GM18951 (cell line): ENCODE results near the gene SKA2.
"Not testable (repeated sequence)": the region's sequence is repeated elsewhere in the genome, so short reads cannot be mapped to it uniquely, and the experiment has no call there.

Experiments used
- POLR2A ChIP-seq: IDR thresholded peaks from 4 replicates; pipeline ENCODE4 v1.6.1; 2011; ENCODE audit warnings: mild to moderate bottlenecking; ENCODE audit not compliant: insufficient read length, insufficient read depth; ENCODE audit errors: extremely low read depth
- in situ Hi-C: fragments of 300-500 bp; cut with MboI; formaldehyde crosslinking; loops from one replicate; pipeline ENCODE4 v1.12.0; 2022; ENCODE audit warnings: low sequenced_read_pairs, mixed read lengths, inconsistent platforms; ENCODE audit not compliant: unreplicated experiment

SKA2 gene

DNA sequence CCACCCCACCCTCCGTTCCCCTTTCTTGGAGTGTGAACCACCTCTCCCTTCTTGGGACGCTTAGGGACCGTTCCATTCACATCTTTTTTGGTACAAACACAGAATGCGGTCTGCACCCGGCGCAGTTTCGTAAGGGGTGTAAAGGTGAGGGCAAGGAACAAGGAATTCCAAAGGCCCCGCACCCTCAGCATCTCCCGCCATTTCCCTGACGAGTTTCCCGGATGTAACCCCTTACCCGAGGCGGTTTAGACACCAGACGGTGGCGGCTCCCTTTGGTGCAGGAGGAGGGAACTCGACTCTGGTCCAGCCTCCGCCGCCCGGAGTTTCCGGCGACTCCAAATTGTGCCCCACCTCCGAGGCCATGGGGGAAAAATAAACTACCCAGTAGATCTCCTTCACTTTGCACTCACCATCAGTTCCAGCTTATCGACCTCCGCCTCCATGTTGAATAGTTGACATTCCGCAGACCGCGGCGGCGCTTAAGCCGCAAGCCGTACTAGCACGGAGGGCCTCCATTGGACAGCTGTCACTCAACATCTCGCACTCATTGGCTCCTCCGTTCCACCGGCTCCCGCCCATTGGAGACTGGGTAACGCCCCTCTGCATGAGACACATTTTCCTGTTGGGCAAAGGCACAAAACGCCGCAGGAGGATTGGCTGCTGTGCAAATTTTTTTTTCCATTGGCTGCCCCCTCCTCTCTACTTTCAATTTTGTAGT, at the start of gene SKA2:
Gene SKA2, minus strand, starts transcription at position 466 of the 718 bp plus-strand sequence. Its CDS starts 23 bp downstream, at position 443.
- in situ Hi-C loops: no loop called here
- TF ChIP-seq POLR2A: peak; percentile 69

DNA sequence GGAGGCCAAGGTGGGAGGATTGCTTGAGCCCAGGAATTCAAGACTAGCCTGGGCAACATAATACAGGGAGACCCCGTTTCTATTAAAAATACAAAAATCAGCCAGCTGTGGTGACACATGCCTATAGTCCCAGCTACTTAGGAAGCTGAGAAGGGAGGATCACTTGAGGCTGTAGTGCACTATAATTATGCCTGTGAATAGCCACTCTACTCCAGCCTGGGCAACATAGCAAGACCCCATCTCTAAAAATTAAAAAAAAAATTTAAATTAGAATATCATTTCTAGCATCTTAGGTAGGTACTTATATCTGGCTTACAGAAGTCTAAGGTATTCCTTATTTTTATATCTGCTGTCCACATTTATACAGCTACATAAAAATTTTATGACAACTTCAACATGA, 47.3 kb upstream of the SKA2 start:
- in situ Hi-C loops: no loop called here
- TF ChIP-seq POLR2A: no peak

- in situ Hi-C loops: no loop called here
- no peak for TF ChIP-seq POLR2A
These were observed 44.4 kb upstream of the SKA2 start for GRCh38 chr17:59199398-59199797.

- in situ Hi-C loops: no loop called here
These were observed 38.4 kb upstream of the SKA2 start for GRCh38 chr17:59193336-59193862.

GRCh38 chr17:59190806-59191205, 35.8 kb upstream of the SKA2 start:
- in situ Hi-C loops: no loop called here
- TF ChIP-seq POLR2A: no peak

More at GRCh38 chr17:59193336-59193862, 38.4 kb upstream of the SKA2 start:
- no peak for TF ChIP-seq POLR2A

DNA sequence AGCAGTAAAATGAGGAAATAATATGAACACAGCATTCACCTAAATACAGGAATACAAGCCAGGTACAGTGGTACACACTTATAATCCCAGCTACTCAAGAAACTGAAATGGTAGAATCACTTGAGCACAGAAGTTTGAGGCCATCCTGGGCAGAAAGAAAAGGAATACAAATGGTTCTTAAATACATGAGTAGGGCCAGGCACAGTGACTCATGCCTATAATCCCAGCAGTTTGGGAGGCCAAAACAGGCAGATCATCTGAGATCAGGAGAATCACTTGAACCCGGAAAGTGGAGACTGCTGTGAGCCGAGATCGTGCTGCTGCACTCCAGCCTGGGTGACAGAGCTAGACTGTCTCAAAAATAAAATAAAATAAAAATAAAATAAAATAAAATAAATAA, 31.9 kb upstream of the SKA2 start:
- in situ Hi-C loops: no loop called here
- TF ChIP-seq POLR2A: no peak

DNA sequence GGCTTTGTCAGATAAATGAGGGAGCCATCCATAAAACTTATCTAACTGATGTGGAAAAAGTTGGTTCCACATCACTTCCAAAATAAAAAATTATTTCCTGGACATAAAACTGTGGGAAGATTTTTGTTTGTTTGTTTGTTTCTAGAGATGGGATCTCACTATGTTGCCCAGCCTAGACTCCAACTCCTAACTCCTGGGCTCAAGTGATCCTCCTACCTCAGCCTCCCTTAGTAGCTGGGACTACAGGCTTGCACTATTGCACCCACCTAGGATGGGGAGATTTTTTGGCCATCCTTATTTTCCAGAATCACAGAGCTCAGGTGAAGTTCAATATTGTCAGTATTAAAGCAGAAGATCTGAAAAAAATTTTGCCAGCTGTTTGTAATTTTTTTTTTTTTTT, 31.0 kb upstream of the SKA2 start:
- no peak for TF ChIP-seq POLR2A

DNA sequence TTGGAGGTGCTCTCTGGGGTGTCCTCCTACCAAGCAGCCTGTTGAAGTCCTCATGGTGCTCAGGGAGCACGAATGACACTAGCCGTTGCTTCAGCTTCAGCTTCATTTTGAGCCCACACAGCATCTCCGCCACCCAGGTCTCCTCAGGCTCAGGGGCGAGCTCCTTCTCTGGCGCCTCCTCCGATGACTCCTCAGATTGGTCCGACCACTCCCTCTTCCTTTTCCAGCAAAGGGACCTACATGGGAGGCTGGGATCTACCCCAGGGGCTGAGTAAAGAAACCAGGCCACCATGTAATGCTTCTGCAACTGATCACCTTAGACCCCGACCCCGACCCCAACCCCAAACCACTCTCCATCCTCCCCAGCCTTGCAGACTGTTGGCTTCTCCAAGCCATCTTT, 26.5 kb upstream of the SKA2 start:
- no peak for TF ChIP-seq POLR2A
- in situ Hi-C loops: no loop called here

More for the DNA sequence above, 31.0 kb upstream of the SKA2 start:
- in situ Hi-C loops: no loop called here

DNA sequence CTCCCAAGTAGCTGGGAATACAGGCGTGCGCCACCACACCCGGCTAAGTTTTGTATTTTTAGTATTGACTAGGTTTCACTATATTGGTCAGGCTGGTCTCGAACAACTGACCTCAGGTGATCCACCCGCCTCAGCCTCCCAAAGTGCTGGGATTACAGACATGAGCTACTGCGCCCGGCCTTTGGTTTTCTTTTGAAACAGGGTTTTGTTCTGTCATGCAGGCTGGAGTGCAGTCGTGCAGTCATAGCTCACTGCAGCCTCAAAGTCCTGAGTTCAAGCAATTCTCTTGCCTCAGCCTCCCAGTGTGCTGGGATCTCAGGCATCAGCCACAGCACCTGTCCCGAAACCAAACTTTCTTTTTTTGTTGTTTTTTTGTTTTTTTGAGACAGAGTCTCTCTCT, 25.6 kb upstream of the SKA2 start:
- TF ChIP-seq POLR2A: no peak
- in situ Hi-C loops: no loop called here

GRCh38 chr17:59179601-59180000, 24.6 kb upstream of the SKA2 start:
- in situ Hi-C loops: not testable (repeated sequence)

- in situ Hi-C loops: no loop called here
- no peak for TF ChIP-seq POLR2A
These were observed 23.4 kb upstream of the SKA2 start for GRCh38 chr17:59178266-59178985.

- in situ Hi-C loops: no loop called here
- TF ChIP-seq POLR2A: no peak
These were observed 20.1 kb upstream of the SKA2 start for GRCh38 chr17:59175076-59175475.

DNA sequence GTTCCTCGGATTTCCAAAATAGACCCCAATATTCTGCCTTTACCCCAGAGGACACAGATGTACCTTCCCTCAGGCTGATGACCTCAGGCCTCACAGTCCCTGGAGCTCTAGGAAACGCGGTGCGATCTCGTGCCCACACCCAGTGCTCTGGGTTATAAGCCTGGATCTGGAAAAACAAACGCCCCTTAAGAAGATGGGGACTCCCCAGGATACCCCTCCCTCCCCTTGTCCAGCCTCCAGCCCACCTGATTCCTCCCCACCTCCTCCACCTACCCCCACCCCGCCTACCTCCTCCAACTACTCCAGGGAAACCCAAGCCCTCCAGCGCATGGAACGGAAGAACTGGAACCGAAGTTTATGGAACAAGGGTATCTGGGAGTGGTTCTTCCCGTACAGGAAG, 19.7 kb upstream of the SKA2 start:
- in situ Hi-C loops: no loop called here
- no peak for TF ChIP-seq POLR2A

GRCh38 chr17:59172436-59173004, 17.5 kb upstream of the SKA2 start:
- in situ Hi-C loops: no loop called here

GRCh38 chr17:59167571-59168001, 12.6 kb upstream of the SKA2 start:
- TF ChIP-seq POLR2A: no peak
- in situ Hi-C loops: no loop called here

More at GRCh38 chr17:59172436-59173004, 17.5 kb upstream of the SKA2 start:
- no peak for TF ChIP-seq POLR2A
